ENCODE measurements around the gene DPP10. TPM values are rescaled to one million over a fixed set of nuclear protein-coding genes. Genes with fewer than 3 reads are reported as not detected.

DPP10 gene
- total and polyA plus RNA-seq, 10 of the 15 experiments (the other 5 are each of a cell fraction or from before 2014, with no cell fraction given), result not detected

- no peak for ATAC-seq
- no peak for DNase-seq (ENCODE audit: low read depth, low spot score)
These were observed 791.7 kb downstream of the DPP10 start for GRCh38 chr2:115234186-115234585.

More at GRCh38 chr2:115234186-115234585, 791.7 kb downstream of the DPP10 start:
- H3K79me2 ChIP-seq (ENCODE audit: control insufficient read depth, insufficient read depth, low read length), result no peaks in the 10 kb centered on the region
- RAD21 ChIA-PET (ENCODE audit: unreplicated experiment), result no interaction called here
- no peak for FAIRE-seq
- H3K9me3 ChIP-seq (replicated peaks; ENCODE audit: control insufficient read depth, insufficient read depth, low read length), result no peaks in the 10 kb centered on the region
- 1% methylated on average over 4 of the region's 4 CpGs for WGBS (ENCODE audit: insufficient coverage, insufficient replicate concordance, low lambda C conversion rate, missing lambda C conversion rate)
- no peak for TF ChIP-seq SMARCA5 (IDR thresholded peaks at IDR 0.05)
- TF ChIP-seq MEF2B (IDR thresholded peaks at IDR 0.05; ENCODE audit: partially characterized antibody, poor library complexity, severe bottlenecking), result no peak
- TF ChIP-seq EP300 (IDR thresholded peaks at IDR 0.05; ENCODE audit: borderline replicate concordance in 1 of 2, control insufficient read depth in 1 of 2, low read depth in 2 of 2, low read length in 2 of 2), result no peak
- no peak for TF ChIP-seq HDGF (IDR thresholded peaks at IDR 0.05)
- TF ChIP-seq GATAD2B (conservative IDR thresholded peaks at IDR 0.05; ENCODE audit: low read depth), result no peak
- no peak for TF ChIP-seq ATF3 (IDR thresholded peaks at IDR 0.05; ENCODE audit: borderline replicate concordance, extremely low read depth, low read depth, low read length)
- TF ChIP-seq ZZZ3 (IDR thresholded peaks at IDR 0.05; ENCODE audit: control insufficient read depth, insufficient read length, low read depth), result no peak
- TF ChIP-seq RELB (IDR thresholded peaks at IDR 0.05; ENCODE audit: low read depth), result no peak
- no peak for TF ChIP-seq NBN (IDR thresholded peaks at IDR 0.05)
- no peak for TF ChIP-seq STAT3 (IDR thresholded peaks at IDR 0.05; ENCODE audit: low read depth, low read length)
- no peak for TF ChIP-seq KAT2A (conservative IDR thresholded peaks at IDR 0.05; ENCODE audit: control insufficient read depth, low read depth, low read length)
- TF ChIP-seq FOXK2 (IDR thresholded peaks at IDR 0.05), result no peak
- no peak for TF ChIP-seq ZNF384 (IDR thresholded peaks at IDR 0.05; ENCODE audit: borderline replicate concordance, low read depth, low read length)
- TF ChIP-seq ATF7 (IDR thresholded peaks at IDR 0.05; ENCODE audit: low read depth), result no peak
- no peak for TF ChIP-seq TBL1XR1 (IDR thresholded peaks at IDR 0.05; ENCODE audit: low read depth, low read length)
- TF ChIP-seq TARDBP (IDR thresholded peaks at IDR 0.05; ENCODE audit: borderline replicate concordance), result no peak
- TF ChIP-seq ZBTB33 (IDR thresholded peaks at IDR 0.05), result no peak
- no peak overlapping the region for H3K4me3 ChIP-seq
- no peak overlapping the region for H3K9ac ChIP-seq (ENCODE audit: control insufficient read depth, insufficient read depth, low read length)
- intact Hi-C loops (cut with micrococcal nuclease; ENCODE audit: unreplicated experiment) (no loop called here), in situ Hi-C loops (cut with MboI) (no loop called here)
- no peaks in the 10 kb centered on the region for H3K27me3 ChIP-seq (replicated peaks in 1 of 2; ENCODE audit: control insufficient read depth in 2 of 2, insufficient read depth in 2 of 2, low read length in 1 of 2)
- CTCF ChIA-PET, result no interaction called here
- H2AFZ ChIP-seq (ENCODE audit: control insufficient read depth, low read depth, low read length), result no peak overlapping the region
- no peaks in the 10 kb centered on the region for H3K36me3 ChIP-seq (ENCODE audit: control insufficient read depth in 2 of 2, insufficient read depth in 2 of 2, low read length in 1 of 2)
- no peak overlapping the region for H3K4me2 ChIP-seq (ENCODE audit: control insufficient read depth, insufficient read depth)
- SMC1A ChIA-PET (ENCODE audit: uncharacterized antibody, unreplicated experiment), result interaction anchor here (1.2 kb wide), 1 partner anchor 11 kb away, joined by 4 read pairs; no protein-coding TSS in a partner anchor
- H3K4me1 ChIP-seq (ENCODE audit: control insufficient read depth, insufficient read depth, low read length), result no peaks in the 10 kb centered on the region
- BruUV-seq (replicated peaks), result no TSS peak
- POLR2A ChIA-PET, result no interaction called here
- H3K27ac ChIP-seq (ENCODE audit: control insufficient read depth, insufficient read depth), result no peak overlapping the region
- no peaks in the 10 kb centered on the region for H4K20me1 ChIP-seq (ENCODE audit: control insufficient read depth, insufficient read depth)

Data from GM12878 (cell line).